Ishikawa (cell line): ENCODE data around the gene SREBF1.

Experiments used
- CEBPB ChIP-seq: IDR thresholded peaks from 2 replicates; pipeline ENCODE4 v1.6.1; 2012
- CREB1 ChIP-seq: IDR thresholded peaks from 2 replicates; pipeline ENCODE4 v1.6.1; 2012; ENCODE audit warnings: low read depth
- EGR1 ChIP-seq: IDR thresholded peaks from 2 replicates; pipeline ENCODE4 v1.6.1; 2012
- EP300 ChIP-seq: IDR thresholded peaks from 2 replicates; pipeline ENCODE4 v1.6.1; 2012; ENCODE audit warnings: borderline replicate concordance
- FOXM1 ChIP-seq: IDR thresholded peaks from 2 replicates; pipeline ENCODE4 v1.6.1; 2012; ENCODE audit warnings: low read depth, borderline replicate concordance
- NFIC ChIP-seq: IDR thresholded peaks from 2 replicates; pipeline ENCODE4 v1.6.1; 2012
- RAD21 ChIP-seq: IDR thresholded peaks from 2 replicates; pipeline ENCODE4 v1.6.1; 2012; ENCODE audit warnings: low read depth
- TAF1 ChIP-seq: IDR thresholded peaks from 2 replicates; pipeline ENCODE4 v1.6.1; 2012; ENCODE audit warnings: low read depth, mild to moderate bottlenecking
- TCF12 ChIP-seq: IDR thresholded peaks from 2 replicates; pipeline ENCODE4 v1.6.1; 2012; ENCODE audit warnings: low read depth
- TEAD4 ChIP-seq: IDR thresholded peaks from 2 replicates; pipeline ENCODE4 v1.6.1; 2012
- YY1 ChIP-seq: IDR thresholded peaks from 2 replicates; pipeline ENCODE4 v1.6.1; 2012; ENCODE audit warnings: low read depth
- ZBTB7A ChIP-seq: IDR thresholded peaks from 2 replicates; pipeline ENCODE4 v1.6.1; 2012; ENCODE audit warnings: low read depth
- TF ChIP-seq, protein P1 (sequence below): IDR thresholded peaks from 2 replicates; pipeline ENCODE4 v1.6.1; 2012; ENCODE audit warnings: low read depth, mild to moderate bottlenecking
- TF ChIP-seq, protein P2 (sequence below): IDR thresholded peaks from 2 replicates; pipeline ENCODE4 v1.6.1; 2012
- TF ChIP-seq, protein P3 (sequence below): IDR thresholded peaks from 2 replicates; pipeline ENCODE4 v1.6.1; 2012

Gene SREBF1

DNA sequence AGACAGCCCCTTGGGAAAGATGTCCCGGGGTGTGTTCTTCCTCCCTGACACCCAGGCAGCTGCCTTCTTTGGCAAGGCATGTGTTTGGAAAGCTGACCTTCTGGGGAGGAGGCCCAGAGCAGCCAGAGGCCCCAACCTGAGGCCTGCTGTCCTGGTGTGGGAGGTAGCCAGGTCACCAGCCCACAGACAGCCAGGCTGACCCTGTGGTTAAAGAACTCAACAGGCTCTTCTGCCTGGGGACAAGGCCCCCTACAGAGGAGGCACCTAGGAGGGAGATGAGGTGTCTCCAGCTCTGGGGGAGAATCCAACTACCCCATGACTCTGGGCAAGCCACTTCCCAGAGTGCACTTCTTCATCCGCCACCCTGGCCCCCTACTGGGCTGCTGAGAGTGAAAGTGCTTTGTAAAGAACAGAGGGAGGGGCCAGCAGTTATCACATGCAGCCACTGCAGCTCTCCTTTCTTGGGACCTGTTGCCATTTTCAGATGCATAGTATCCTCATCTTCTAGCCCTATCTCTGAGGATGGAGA, 13.1 kb upstream of the SREBF1 start:
- TF ChIP-seq, protein P1, sequence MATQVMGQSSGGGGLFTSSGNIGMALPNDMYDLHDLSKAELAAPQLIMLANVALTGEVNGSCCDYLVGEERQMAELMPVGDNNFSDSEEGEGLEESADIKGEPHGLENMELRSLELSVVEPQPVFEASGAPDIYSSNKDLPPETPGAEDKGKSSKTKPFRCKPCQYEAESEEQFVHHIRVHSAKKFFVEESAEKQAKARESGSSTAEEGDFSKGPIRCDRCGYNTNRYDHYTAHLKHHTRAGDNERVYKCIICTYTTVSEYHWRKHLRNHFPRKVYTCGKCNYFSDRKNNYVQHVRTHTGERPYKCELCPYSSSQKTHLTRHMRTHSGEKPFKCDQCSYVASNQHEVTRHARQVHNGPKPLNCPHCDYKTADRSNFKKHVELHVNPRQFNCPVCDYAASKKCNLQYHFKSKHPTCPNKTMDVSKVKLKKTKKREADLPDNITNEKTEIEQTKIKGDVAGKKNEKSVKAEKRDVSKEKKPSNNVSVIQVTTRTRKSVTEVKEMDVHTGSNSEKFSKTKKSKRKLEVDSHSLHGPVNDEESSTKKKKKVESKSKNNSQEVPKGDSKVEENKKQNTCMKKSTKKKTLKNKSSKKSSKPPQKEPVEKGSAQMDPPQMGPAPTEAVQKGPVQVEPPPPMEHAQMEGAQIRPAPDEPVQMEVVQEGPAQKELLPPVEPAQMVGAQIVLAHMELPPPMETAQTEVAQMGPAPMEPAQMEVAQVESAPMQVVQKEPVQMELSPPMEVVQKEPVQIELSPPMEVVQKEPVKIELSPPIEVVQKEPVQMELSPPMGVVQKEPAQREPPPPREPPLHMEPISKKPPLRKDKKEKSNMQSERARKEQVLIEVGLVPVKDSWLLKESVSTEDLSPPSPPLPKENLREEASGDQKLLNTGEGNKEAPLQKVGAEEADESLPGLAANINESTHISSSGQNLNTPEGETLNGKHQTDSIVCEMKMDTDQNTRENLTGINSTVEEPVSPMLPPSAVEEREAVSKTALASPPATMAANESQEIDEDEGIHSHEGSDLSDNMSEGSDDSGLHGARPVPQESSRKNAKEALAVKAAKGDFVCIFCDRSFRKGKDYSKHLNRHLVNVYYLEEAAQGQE: no peak
- no peak for TF ChIP-seq NFIC
- TF ChIP-seq EGR1: no peak
- TF ChIP-seq, protein P2, sequence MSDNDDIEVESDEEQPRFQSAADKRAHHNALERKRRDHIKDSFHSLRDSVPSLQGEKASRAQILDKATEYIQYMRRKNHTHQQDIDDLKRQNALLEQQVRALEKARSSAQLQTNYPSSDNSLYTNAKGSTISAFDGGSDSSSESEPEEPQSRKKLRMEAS: 0 out of 2 replicates have a peak, but pooled peaks have one; percentile 25
- no peak for TF ChIP-seq ZBTB7A
- TF ChIP-seq TEAD4: no peak
- TF ChIP-seq YY1: 0 out of 2 replicates have a peak, but pooled peaks have one; percentile 22
- TF ChIP-seq RAD21: no peak
- TF ChIP-seq EP300: no peak
- TF ChIP-seq, protein P3, sequence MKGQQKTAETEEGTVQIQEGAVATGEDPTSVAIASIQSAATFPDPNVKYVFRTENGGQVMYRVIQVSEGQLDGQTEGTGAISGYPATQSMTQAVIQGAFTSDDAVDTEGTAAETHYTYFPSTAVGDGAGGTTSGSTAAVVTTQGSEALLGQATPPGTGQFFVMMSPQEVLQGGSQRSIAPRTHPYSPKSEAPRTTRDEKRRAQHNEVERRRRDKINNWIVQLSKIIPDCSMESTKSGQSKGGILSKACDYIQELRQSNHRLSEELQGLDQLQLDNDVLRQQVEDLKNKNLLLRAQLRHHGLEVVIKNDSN: no peak
- no peak for TF ChIP-seq TAF1
- no peak for TF ChIP-seq CEBPB
- TF ChIP-seq FOXM1: no peak
- TF ChIP-seq CREB1: no peak
- TF ChIP-seq TCF12: no peak

DNA sequence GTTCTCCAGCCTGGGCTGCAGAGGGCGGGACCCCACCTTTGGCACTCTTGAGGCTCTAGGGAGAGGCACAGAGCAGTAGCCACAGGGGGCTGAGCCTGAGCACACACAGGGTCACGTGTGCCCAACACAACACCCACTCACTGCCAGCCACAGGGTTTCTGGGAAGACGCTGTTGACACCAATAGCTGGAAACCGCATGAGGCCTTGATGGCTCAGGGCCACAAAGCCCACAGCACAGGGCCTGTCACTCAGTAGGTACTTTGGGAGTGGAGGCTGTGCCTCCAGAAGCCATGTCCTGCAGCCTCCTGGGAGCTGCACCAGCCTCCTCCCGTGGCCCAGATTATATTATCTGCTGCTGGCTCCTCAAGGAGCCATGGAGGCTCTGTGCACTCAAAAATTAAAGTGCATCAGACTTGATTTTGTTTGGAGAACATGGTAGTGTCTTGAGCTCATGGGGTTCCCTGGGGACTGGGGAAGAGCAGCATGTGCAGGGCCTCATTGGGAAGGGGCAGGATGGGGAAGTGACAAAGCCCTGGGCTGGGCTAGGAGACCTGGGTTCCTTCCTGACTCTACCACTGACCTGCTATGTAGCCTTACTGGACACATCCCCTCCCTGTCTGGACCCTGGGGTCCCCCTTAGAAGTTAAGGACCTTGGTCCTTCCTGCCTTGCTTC, 12.5 kb upstream of the SREBF1 start:
- TF ChIP-seq, protein P3: peak; percentile 96
- TF ChIP-seq, protein P2: peak; percentile 76
- TF ChIP-seq NFIC: no peak
- peak; percentile 93 for TF ChIP-seq EGR1

DNA sequence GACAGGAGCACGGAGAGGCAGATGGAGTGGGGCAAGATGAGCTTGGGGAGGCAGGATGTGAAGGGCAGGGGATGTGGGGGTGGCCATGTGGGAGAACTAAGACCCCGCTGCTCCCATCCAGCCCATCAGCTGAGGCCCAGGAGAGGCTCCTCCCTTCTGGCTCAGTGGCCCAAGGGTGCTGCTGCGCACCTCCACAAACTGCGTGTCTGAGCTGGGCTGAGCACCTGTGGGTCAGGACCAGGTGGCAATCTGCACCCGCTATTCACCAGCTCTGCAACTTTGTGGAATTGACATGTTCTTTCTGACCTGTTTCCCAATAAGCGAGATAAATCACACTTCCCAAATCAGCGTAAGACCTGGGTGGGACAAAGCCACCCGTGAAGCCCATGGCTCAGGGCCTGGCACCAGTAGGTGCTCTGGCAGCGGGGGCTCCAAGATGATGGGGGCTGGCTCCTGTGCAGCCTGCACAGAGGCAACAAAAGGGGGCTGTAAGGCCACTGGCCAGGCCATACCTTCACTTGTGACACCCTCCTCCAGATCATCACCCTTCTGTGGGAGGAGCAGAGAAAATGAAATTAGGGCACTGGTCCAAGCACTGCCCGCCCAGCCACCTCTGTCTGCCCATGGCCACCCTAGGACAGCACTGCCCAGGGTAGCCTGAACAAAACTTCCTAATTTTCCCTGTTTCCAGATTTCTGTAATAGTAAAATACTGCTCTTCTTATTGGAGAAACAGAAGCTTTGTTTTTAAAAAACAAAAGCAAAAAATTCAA, 11.7 kb upstream of the SREBF1 start:
- no peak for TF ChIP-seq NFIC
- no peak for TF ChIP-seq RAD21
- no peak for TF ChIP-seq TEAD4

DNA sequence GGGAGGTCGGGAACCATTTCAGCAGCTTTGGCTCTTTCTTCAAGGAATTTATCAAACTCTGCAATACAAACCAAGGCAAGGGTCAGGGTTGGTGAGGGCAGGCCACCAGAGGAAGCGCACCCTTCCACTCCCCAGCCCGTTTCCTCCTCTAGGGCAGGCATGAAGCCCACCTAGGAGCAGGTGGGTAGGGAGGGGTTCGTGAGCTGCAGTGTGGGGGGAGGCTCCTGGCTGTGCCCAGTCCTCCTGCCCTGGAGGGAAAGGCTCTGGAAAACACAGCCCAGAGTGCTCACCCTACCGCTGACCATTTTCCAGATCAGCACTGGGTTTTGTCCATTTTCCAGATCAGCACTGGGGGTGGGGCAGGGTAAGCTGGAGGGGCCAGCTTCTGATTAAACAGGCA, 10.9 kb upstream of the SREBF1 start:
- no peak for TF ChIP-seq CEBPB
- TF ChIP-seq, protein P3: no peak
- TF ChIP-seq EGR1: no peak
- TF ChIP-seq, protein P2: no peak
- TF ChIP-seq TCF12: no peak
- no peak for TF ChIP-seq ZBTB7A
- no peak for TF ChIP-seq TEAD4
- no peak for TF ChIP-seq FOXM1
- no peak for TF ChIP-seq TAF1
- no peak for TF ChIP-seq NFIC
- no peak for TF ChIP-seq RAD21
- TF ChIP-seq, protein P1: no peak
- no peak for TF ChIP-seq CREB1
- no peak for TF ChIP-seq EP300
- no peak for TF ChIP-seq YY1

DNA sequence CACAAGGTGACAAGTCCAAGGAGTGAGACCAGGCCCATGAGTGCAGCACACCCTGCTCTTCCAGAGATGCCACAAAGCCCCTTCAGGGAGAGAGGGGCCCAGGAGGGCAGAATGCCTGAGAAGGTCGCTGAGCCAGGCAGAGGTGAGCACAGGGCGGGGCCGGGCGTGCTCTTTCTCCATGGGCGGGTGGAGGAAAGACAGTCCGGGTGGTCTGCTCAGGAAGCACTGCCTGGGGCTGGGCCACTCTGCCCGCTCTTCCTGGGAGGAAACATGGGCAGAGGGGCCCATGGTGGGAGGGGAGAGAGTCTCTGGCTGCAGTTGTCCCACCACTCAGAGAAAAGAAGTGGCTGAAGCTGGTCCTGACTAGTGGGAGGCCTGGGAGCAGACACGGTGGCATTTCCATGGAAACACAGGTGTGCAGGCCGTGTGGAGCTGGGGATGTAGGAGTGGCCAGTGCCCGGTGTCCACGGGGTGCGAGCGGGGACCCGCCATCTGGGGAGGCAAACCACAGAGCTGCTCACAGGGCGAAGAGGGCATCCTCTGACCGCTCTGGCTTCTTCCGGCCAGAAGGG, 10.4 kb upstream of the SREBF1 start:
- TF ChIP-seq TCF12 (no peak), FOXM1 (no peak), CREB1 (no peak), CEBPB (no peak), TAF1 (no peak), NFIC (no peak), TEAD4 (no peak), EGR1 (no peak), YY1 (no peak), RAD21 (no peak), ZBTB7A (no peak)
- TF ChIP-seq, protein P1: no peak
- TF ChIP-seq, protein P3: no peak
